Activated CD8-positive, alpha-beta T cell treated with anti-CD3 and anti-CD28 coated beads for 36 hours (primary cell): ENCODE results near the gene PRKACA. TPM values are rescaled to one million over a fixed set of nuclear protein-coding genes. Genes with fewer than 3 reads are reported as not detected.
"Not testable (repeated sequence)": the region's sequence is repeated elsewhere in the genome, so short reads cannot be mapped to it uniquely, and the experiment has no call there.

Experiments used
- ATAC-seq: fragments of 200-7000 bp; cut with Tn5 transposase; one replicate; pipeline ENCODE4 v1.10.0; 2021; ENCODE audit warnings: mild to moderate bottlenecking, moderate library complexity
- CTCF ChIA-PET: fragments of 350-600 bp; sonication (Branson Sonifier 250); formaldehyde crosslinking; loops from one replicate; lab custom pipeline; 2021; ENCODE audit warnings: antibody characterized with exemption; lab: Charles Lee
- POLR2A ChIA-PET: fragments of 350-600 bp; sonication (Branson Sonifier 250); formaldehyde crosslinking; loops from one replicate; lab custom pipeline; 2021; ENCODE audit warnings: antibody characterized with exemption; lab: Charles Lee
- DNase-seq: peaks from one replicate; pipeline ENCODE4 v3.0.0-alpha.2; 2020
- H3K27ac Mint-ChIP-seq: one replicate; pipeline ENCODE4 v1.8.0; 2021; ENCODE audit warnings: mild to moderate bottlenecking, mixed read lengths
- H3K27me3 Mint-ChIP-seq: one replicate; pipeline ENCODE4 v1.8.0; 2021; ENCODE audit warnings: mixed read lengths
- H3K36me3 Mint-ChIP-seq: one replicate; pipeline ENCODE4 v1.8.0; 2021; ENCODE audit warnings: low read depth, mixed read lengths
- H3K4me1 Mint-ChIP-seq: one replicate; pipeline ENCODE4 v1.8.0; 2021; ENCODE audit warnings: low read depth, mixed read lengths
- H3K4me3 Mint-ChIP-seq: one replicate; pipeline ENCODE4 v1.8.0; 2021; ENCODE audit warnings: mild to moderate bottlenecking, moderate library complexity, mixed read lengths
- H3K9me3 Mint-ChIP-seq: one replicate; pipeline ENCODE4 v1.8.0; 2021; ENCODE audit warnings: mixed read lengths
- intact Hi-C: fragments of 100-400 bp; cut with micrococcal nuclease; formaldehyde crosslinking; loops from one replicate; pipeline ENCODE4 v1.10.0; 2022
- total RNA-seq, 2 experiments: library from RNA; stranded (reverse); gene quantifications; one replicate each; pipeline ENCODE4 v1.2.3, GENCODE V29; 2021
- TF ChIP-seq, protein P1 (sequence below): fragments of 200-600 bp; IDR thresholded peaks from one replicate; pipeline ENCODE4 v1.8.0; 2022; ENCODE audit warnings: antibody characterized with exemption, mild to moderate bottlenecking

PRKACA gene
- total RNA-seq, 2 experiments from 2014 or later: 61.0 to 61.5 TPM

DNA sequence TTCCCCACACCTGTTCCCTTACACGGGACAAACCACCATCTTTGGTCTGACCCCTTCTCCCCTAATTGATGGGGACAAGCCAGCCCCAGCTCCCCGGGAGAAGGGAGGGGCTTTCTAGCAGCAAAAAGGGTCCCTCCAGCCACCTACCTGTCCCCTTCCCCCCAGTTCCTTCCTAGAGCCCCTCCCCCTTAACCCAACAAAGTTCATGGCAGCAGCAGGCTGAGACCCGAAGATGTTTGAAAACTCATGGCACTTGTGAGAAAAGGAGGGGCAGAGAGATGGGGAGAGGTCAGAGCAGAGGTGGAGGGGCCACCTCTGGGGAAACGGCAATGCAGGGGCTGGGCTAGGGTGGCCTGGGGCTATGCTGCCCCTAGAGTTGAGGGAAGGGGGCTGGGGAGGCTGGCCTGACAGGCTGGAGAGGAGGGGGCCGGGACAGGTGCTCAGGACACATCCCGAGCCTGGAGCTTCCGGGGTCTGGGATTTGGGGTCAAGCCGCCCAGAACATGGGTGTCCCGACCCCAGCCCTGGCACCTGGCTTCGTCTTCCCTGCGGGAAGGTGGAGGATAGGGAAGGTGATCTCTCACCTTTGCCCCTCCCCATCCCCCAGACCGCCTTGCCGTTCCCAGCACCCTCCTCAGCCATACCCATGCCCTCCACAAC lies 31.3 kb upstream of the PRKACA start:
- Mint-ChIP-seq H3K27ac (peak overlapping the region; percentile 88), H3K4me3 (peak overlapping the region; percentile 60), H3K27me3 (no peaks in the 10 kb centered on the region), H3K9me3 (no peaks in the 10 kb centered on the region), H3K4me1 (peaks cover 38% of the 10 kb centered on the region), H3K36me3 (no peaks in the 10 kb centered on the region)
- DNase-seq (no peak), ATAC-seq (no peak)
- ChIA-PET POLR2A (interaction anchor here (0.6 to 1.3 kb wide), 4 partner anchors 11 to 261 kb away, joined by 3 to 5 read pairs (median 4); no protein-coding TSS in a partner anchor), CTCF (interaction anchor here (1.1 to 4.2 kb wide), 5 partner anchors 11 to 199 kb away, joined by 3 to 39 read pairs (median 10); partner anchors contain the start of gene ASF1B)
- TF ChIP-seq, protein P1, sequence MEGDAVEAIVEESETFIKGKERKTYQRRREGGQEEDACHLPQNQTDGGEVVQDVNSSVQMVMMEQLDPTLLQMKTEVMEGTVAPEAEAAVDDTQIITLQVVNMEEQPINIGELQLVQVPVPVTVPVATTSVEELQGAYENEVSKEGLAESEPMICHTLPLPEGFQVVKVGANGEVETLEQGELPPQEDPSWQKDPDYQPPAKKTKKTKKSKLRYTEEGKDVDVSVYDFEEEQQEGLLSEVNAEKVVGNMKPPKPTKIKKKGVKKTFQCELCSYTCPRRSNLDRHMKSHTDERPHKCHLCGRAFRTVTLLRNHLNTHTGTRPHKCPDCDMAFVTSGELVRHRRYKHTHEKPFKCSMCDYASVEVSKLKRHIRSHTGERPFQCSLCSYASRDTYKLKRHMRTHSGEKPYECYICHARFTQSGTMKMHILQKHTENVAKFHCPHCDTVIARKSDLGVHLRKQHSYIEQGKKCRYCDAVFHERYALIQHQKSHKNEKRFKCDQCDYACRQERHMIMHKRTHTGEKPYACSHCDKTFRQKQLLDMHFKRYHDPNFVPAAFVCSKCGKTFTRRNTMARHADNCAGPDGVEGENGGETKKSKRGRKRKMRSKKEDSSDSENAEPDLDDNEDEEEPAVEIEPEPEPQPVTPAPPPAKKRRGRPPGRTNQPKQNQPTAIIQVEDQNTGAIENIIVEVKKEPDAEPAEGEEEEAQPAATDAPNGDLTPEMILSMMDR: no peak
- intact Hi-C loops: no loop called here

DNA sequence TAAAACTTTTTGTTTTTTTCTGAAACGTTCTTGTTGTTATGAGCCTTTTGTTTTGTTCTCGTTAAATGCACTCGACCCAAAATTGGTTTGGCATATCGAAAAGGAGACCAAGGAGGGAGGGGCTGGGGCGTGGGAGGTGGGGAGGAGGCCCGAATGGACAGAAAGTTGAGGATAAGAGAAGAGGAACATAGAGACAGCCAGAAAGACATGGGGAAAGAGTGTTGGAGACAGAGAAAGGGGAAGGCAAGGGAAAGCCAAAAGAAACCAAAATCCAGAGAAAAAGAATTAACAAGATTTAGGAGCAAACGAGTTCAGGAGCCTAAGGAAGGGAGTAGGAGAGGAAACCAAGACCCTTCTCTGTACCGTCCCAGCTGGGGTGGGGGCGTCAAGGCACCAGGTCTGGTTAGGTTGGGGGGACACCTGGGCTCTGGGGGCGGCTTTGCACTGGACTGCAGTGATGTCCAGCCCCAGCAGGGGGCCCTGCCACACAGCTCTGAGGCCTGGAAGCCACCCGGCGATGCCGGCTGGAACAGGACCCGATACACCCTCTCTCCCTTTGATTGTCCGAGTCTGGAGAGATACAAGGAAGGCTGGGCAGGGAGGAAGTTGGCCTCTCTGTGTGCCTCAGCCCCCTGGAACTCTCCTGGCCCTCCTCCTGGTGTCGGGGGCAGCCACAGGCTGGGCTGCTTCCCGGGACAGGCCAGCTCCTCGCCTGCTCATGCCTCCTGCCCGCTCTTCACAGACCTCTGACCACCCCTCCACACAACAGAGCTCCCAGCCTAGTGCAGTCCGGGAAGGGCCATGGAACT lies 30.4 kb upstream of the PRKACA start:
- TF ChIP-seq, protein P1: peak; percentile 68
- CTCF ChIA-PET: interaction anchor here (0.6 to 4.2 kb wide), 4 partner anchors 10 to 208 kb away, joined by 3 to 39 read pairs (median 10); partner anchors contain the start of gene ASF1B
- intact Hi-C loops: no loop called here

DNA sequence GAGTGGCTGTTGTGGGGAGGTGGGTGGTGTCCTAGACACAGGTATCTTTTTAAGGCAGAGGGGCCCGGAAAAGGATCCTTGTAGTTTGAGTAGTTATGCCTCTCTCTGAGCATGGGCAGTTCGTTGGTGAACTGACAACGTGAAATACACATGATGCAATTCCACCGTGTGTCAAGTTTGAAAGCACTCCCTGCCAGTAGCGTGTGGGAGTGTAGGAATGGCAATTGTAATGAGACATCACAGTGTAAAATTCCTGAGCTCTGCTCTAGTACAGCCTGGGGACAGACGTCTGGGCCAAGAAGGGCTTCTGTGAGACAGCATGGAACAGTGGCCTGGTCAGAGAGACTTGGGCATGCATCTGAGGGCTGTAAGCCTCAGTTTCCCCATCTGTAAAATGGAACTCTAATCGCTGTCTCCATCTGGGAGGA lies 29.2 kb upstream of the PRKACA start:
- DNase-seq (no peak), ATAC-seq (no peak)
- Mint-ChIP-seq H3K9me3 (no peaks in the 10 kb centered on the region), H3K36me3 (no peaks in the 10 kb centered on the region), H3K27ac (no peak overlapping the region), H3K4me1 (peaks cover 44% of the 10 kb centered on the region), H3K27me3 (no peaks in the 10 kb centered on the region), H3K4me3 (no peak overlapping the region)
- ChIA-PET CTCF (interaction anchor here (0.7 to 4.2 kb wide), 4 partner anchors 9 to 758 kb away, joined by 3 to 39 read pairs (median 9); partner anchors contain the start of gene ASF1B), POLR2A (interaction anchor here (0.5 to 1.6 kb wide), 3 partner anchors 9 to 271 kb away, joined by 3 to 7 read pairs (median 5); no protein-coding TSS in a partner anchor)
- intact Hi-C loops: no loop called here
- TF ChIP-seq, protein P1: no peak

More for the DNA sequence above, 30.4 kb upstream of the PRKACA start:
- ATAC-seq (peak; percentile 78), DNase-seq (peak; percentile 73)
- Mint-ChIP-seq H3K27me3 (no peaks in the 10 kb centered on the region), H3K4me3 (peak overlapping the region; percentile 60), H3K36me3 (no peaks in the 10 kb centered on the region), H3K27ac (peak overlapping the region; percentile 88), H3K9me3 (no peaks in the 10 kb centered on the region), H3K4me1 (peaks cover 38% of the 10 kb centered on the region)
- POLR2A ChIA-PET: interaction anchor here (1.0 to 1.3 kb wide), 3 partner anchors 10 to 262 kb away, joined by 3 to 5 read pairs (median 4); no protein-coding TSS in a partner anchor

DNA sequence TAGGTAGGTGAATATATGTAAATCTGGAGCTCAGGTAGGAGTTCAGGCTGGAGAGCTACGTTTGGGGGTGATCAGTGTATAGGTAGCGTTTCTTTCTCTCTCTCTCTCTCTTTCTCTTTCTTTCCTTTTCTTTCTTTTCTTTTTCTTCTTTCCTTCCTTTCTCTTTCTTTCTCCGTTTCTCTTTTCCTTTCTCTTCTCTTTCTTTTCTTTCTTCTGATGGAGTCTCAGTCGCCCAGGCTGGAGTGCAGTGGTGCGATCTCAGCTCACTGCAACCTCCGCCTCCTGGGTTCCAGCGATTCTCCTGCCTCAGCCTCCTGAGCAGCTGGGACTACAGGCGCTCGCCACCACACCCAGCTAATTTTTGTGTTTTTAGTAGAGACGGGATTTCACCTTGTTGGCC lies 28.6 kb upstream of the PRKACA start:
- H3K27me3 Mint-ChIP-seq, H3K36me3 Mint-ChIP-seq, intact Hi-C loops, H3K9me3 Mint-ChIP-seq, DNase-seq, H3K4me3 Mint-ChIP-seq, ATAC-seq: not testable (repeated sequence)
- peak overlapping the region; percentile 27 for H3K27ac Mint-ChIP-seq
- POLR2A ChIA-PET: interaction anchor here (0.5 to 2.0 kb wide), 4 partner anchors 10 to 272 kb away, joined by 3 to 7 read pairs (median 5); partner anchors contain the start of gene ASF1B
- CTCF ChIA-PET: interaction anchor here (0.7 to 4.2 kb wide), 6 partner anchors 9 to 757 kb away, joined by 3 to 39 read pairs (median 3); partner anchors contain the start of gene ASF1B
- H3K4me1 Mint-ChIP-seq: peaks cover 49% of the 10 kb centered on the region

DNA sequence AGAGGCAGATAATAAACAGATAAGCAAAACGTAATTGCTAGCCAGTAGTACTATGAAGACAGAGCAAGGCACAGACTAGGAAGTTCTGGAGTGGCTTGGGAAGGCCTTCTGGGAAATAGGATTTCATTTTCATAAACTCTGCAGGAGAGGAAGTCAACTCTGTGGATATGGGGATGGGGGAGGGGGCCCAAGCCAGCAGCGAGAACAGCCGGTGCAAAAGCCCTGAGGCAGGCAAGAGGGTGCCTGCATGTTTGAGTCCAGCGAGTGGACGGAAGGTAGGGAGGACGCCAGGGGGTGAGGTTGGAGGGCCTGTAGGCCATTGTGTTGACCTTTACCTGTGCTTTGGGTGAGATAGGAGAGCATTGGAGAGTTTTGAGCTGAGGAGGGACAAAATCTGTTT lies 27.8 kb upstream of the PRKACA start:
- ATAC-seq (no peak), DNase-seq (no peak)
- H3K4me1 Mint-ChIP-seq: peaks cover 52% of the 10 kb centered on the region
- H3K27me3 Mint-ChIP-seq: no peaks in the 10 kb centered on the region
- POLR2A ChIA-PET: interaction anchor here (2.0 kb wide), 1 partner anchor 9 kb away, joined by 5 read pairs; the partner anchor contains the start of gene ASF1B
- CTCF ChIA-PET: interaction anchor here (0.8 to 4.2 kb wide), 6 partner anchors 8 to 203 kb away, joined by 3 to 39 read pairs (median 3); partner anchors contain the start of gene ASF1B
- H3K9me3 Mint-ChIP-seq: no peaks in the 10 kb centered on the region
- TF ChIP-seq, protein P1: no peak
- peaks cover 2% of the 10 kb centered on the region for H3K36me3 Mint-ChIP-seq
- intact Hi-C loops: no loop called here
- no peak overlapping the region for H3K27ac Mint-ChIP-seq
- no peak overlapping the region for H3K4me3 Mint-ChIP-seq
